ENCODE results near the gene FASTK.

GRCh38 chr7:151101621-151102396 is 21.2 kb upstream of the FASTK start:
- TF ChIP-seq JUN (IDR thresholded peaks at IDR 0.05; ENCODE audit: borderline replicate concordance, insufficient read depth, insufficient read length, low read depth), result no peak
- no peak for TF ChIP-seq CTCF (IDR thresholded peaks at IDR 0.05; ENCODE audit: extremely low read depth in 1 of 2, insufficient read depth in 1 of 2, low read depth in 1 of 2, low read length in 2 of 2)
- TF ChIP-seq POLR2A (IDR thresholded peaks at IDR 0.05; ENCODE audit: low read depth, low read length), result no peak
- TF ChIP-seq MAX (IDR thresholded peaks at IDR 0.05; ENCODE audit: insufficient read depth, insufficient read length), result no peak
- TF ChIP-seq EZH2 (IDR thresholded peaks at IDR 0.05; ENCODE audit: borderline replicate concordance, low read depth, low read length, severe bottlenecking), result no peak
- TF ChIP-seq POLR2AphosphoS5 (IDR thresholded peaks at IDR 0.05; ENCODE audit: insufficient read depth, low read depth, low read length), result no peak
- TF ChIP-seq MYC (IDR thresholded peaks at IDR 0.05; ENCODE audit: low read depth, low read length), result no peak
- no peak for TF ChIP-seq GATA2 (IDR thresholded peaks at IDR 0.05; ENCODE audit: insufficient read depth, insufficient read length, low read depth, low read length)
- TF ChIP-seq FOS (IDR thresholded peaks at IDR 0.05; ENCODE audit: borderline replicate concordance, insufficient read depth, low read length), result no peak
